Skin epidermis (tissue), 12 donors: ENCODE results near the gene GPR183.

Experiments
- H3K27ac ChIP-seq, 21 experiments: fragments of 200-600 bp; sonication (generic) in 11 of 21; one replicate each; pipeline ENCODE4 v1.5.0; 2020; ENCODE audit warnings: mild to moderate bottlenecking in 3 of 21, inconsistent platforms in 2 of 21, moderate library complexity in 2 of 21
- H3K4me3 ChIP-seq, 7 experiments: fragments of 200-600 bp; sonication (generic) in 2 of 7; one replicate each; pipeline ENCODE4 v1.5.0; 2020; ENCODE audit warnings: inconsistent platforms in 2 of 7, mild to moderate bottlenecking in 2 of 7, moderate library complexity in 1 of 7

Gene GPR183

DNA sequence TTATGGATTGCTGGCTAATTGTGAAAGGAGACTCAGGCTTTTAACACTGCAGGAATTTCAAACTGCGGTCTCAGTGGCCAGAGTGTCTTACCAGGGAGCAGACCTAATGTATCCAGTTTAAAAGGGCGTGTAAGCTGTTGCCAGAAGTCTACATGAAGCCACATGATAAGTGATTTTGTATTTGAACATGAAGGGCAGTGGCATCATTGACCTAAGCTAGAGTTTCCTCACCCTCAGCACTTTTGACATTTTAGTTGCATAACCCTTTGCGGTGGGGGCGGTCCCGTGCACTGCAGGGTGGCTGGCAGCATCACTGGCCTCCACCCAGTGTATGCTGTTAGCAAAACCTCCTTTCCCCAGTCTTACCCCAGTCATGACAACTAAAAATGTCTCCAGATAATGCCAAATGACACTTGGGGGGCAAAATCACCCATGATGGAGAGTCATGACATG, 25.4 kb downstream of the GPR183 start:
- Histone ChIP-seq H3K27ac (peak overlapping the region in 20 of 21 experiments; percentile 50 to 90 (median 74)), H3K4me3 (no peak overlapping the region)

DNA sequence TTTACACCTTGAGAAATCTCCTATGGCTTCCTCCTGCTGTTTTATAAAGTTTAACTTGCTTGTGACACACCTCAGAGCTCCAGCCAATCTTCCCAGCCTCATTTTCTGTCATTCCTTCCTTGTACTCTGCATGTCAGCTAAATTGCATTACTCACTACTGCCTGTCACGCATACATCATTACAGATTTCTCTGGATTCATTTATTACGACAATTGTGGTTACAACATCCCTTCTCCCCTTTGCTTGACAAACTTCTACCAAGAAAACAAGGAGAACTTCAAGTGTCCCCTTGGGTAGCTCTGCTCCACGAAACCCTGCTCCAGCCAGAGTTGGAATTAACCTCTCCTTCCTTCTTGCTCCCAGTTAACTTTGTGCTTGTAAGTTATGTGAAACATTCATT, 27.0 kb downstream of the GPR183 start:
- no peak overlapping the region for H3K4me3 ChIP-seq
- H3K27ac ChIP-seq: peak overlapping the region in 16 of 21 experiments; percentile 48 to 90 (median 74)

DNA sequence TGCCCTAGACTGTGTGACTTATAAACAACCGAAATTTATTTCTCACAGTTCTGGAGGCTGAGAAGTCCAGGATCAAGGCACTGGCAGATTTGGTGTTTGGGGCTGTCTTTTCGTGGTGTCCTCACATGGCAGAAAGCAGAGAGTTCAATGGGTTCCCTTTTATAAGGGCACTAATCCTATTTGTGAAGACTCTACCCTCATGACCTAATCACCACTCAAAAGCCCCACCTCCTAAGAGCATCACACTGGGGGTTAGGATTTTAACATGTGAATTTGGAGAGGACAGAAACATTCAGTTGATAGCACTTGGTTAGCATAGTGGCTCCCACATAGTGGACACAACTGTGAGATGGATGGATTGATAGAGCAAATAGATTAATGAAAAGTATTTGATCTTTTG, 27.6 kb downstream of the GPR183 start:
- H3K4me3 ChIP-seq: no peak overlapping the region
- peak overlapping the region in 14 of 21 experiments; percentile 14 to 87 (median 64) for H3K27ac ChIP-seq

DNA sequence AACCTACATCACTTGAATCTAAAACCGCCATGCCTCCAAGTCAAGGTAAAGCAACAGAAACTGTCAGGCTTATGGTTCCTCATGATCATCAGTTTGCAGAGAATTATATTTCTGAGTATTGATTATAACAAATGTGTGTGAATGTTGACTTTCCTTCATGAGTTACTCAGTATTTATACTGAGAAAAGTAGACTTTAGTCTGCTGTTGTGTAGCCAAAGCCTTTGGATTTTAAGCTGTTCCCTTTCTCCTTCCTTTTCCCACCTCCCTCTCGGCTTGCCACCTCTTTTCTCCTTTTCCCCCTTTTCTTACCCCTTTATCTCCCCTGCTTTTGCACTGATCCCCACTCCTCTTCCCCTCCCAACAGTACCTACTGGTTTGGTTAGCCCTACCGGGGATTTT, 28.4 kb downstream of the GPR183 start:
- peak overlapping the region in 7 of 21 experiments; percentile 6 to 82 (median 17) for H3K27ac ChIP-seq

DNA sequence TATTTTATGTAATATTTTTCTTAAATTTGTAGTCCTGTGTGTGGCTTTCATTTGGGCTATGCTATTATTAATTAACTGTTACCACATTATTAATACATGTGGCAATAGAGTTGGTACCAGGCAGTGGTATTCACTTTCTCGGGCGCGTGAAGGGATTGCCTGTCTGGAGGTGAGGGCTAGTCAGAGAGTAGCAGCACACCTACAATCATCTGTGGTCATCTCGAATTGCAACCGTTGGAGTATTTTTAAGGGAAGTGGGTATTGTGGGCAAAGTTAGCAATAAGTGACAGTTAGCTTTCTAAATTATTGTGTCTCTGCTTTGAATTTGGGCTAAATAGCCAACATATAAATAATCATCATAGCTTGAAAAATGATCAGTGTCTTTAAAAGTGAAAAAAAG, 29.0 kb downstream of the GPR183 start:
- Histone ChIP-seq H3K27ac (peak overlapping the region in 1 of 21 experiments; percentile 33), H3K4me3 (no peak overlapping the region)

More for the DNA sequence above, 28.4 kb downstream of the GPR183 start:
- H3K4me3 ChIP-seq: no peak overlapping the region

DNA sequence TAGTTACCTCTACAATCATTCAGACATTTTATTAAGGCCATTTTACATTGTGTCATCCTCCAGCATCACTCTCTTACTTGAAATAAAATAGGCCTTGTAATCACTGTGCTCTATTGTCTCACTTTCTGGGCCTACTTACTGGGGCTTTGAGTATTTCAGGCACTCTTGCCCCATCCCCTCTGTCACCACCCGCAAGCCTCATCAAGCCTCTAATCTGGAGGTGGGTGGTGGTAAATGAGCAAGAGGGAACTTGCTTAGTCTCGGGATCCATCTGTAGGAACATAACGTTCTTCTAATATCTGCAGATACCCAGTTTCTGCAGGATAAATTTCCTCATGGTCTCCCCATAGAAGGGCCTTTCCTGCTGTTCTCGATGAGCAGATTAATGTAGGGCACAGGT, 29.6 kb downstream of the GPR183 start:
- no peak overlapping the region for H3K4me3 ChIP-seq
- H3K27ac ChIP-seq: peak overlapping the region in 1 of 21 experiments; percentile 33

DNA sequence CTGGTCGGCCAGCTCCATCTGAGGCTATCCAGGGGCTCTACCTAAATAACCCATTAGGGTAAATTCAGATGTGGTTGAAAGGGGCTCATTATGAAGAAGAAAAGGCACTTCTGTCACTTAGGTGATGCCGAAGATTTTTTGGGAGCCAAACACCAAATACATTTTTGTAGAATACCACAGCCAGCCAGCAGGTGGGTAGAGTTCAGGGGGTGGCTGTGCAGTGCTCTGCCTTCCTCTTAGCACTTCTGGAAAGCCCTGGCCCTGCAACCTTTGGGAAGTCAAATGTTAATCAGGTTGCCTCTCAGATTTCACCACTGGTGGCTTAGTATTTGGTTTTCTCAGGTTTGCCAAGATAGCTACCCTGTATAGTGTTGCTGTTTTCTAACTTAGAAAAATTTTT, 30.5 kb downstream of the GPR183 start:
- H3K27ac ChIP-seq: peak overlapping the region in 2 of 21 experiments; percentile 8 to 63
- no peak overlapping the region for H3K4me3 ChIP-seq

DNA sequence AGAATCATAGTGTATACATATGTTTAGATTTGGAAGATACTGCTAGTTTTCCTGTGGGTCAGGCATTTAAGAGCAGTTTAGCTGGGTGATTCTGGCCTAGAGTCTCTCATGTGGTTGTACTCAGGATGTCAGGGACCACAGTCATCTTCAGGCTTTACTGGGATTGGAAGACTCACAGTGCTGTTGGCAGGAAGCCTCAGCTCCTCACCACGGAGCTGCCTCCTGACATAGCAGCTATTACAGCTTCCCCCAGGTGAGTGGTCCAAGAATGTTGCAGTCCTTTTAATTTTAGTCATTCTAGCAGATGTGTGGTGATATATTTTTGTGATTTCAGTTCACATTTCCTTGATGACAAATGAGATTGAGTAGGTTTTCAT, 32.1 kb downstream of the GPR183 start:
- H3K4me3 ChIP-seq: no peak overlapping the region
- H3K27ac ChIP-seq: peak overlapping the region in 2 of 21 experiments; percentile 29 to 63

DNA sequence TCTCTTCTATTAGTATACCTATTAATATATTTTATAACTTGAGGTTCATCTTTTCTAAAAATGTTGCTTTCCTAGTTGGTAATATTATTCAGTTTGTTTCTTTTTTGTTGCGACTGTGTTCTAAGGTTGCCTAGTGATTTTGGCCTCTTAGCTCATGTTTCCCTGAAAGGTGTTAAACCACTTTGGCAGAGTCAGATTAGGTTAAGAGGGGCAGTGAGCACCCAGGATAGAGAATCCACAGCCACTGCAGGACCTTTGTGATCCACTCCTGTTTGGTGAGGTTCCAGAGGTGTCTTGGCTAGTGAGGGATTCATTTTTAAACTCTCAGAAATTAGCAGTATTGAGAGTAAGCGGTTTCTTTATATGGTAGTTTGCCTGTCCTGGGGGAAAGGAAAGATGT, 34.1 kb downstream of the GPR183 start:
- no peak overlapping the region for H3K4me3 ChIP-seq
- H3K27ac ChIP-seq: peak overlapping the region in 3 of 21 experiments; percentile 22 to 55 (median 32)

DNA sequence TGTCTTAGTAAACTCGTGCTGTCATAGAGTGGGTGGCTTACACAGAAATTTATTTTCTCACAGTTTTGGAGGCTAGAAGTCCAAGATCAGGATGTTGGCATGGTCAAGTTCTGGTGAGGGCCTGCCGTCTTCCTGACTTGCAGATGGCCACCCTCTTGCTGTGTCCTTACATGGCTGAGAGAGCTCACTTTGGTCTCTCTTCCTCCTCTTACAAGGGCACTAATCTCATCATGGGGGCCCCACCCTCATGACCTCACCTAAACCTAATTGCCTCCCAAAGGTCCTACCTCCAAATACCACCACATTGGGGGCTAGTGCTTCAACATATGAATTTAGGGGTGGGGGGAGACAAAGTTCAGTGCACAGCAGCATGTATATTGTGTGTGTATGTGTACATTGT, 34.7 kb downstream of the GPR183 start:
- Histone ChIP-seq H3K27ac (peak overlapping the region in 4 of 21 experiments; percentile 17 to 63 (median 44)), H3K4me3 (no peak overlapping the region)

DNA sequence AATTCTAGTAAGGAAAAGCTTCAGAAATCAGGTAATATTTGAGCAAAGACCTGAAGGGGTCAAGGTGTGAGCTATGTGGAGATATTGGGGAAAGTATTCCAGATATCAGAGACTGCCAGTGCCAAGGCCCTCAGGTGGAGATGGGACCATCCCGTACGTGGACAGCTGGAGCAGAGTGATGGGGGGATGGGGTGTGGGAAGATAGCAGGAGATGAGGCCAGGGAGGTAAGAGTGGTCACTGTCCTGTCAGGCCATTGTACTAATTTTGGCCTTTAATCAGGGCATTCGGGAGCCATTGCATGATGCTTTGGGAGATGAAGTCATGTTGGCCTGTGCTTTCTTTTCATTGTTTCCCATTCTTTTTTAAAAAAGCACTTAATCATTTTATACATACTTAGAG, 36.0 kb downstream of the GPR183 start:
- H3K4me3 ChIP-seq: no peak overlapping the region
- H3K27ac ChIP-seq: peak overlapping the region in 9 of 21 experiments; percentile 3 to 66 (median 37)

DNA sequence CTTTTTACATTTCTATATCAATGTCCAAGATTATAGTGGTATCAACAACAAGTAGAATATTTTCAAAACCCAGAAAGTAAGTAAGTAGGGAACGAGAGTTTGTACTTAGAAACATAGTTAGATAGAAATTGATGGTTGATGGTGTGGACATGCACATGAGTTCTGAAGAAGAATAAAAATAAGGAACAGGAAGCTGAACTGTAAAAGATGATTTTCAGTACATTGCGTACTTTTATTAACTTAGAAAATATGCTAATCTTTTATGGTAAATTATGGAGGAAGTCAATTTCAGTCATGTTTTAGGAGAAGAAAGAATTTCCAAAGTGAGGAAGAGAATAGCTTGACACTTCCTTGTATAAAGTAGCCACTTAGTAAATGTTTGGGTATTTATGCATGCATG, 36.7 kb downstream of the GPR183 start:
- no peak overlapping the region for H3K4me3 ChIP-seq
- peak overlapping the region in 7 of 21 experiments; percentile 3 to 66 (median 30) for H3K27ac ChIP-seq

DNA sequence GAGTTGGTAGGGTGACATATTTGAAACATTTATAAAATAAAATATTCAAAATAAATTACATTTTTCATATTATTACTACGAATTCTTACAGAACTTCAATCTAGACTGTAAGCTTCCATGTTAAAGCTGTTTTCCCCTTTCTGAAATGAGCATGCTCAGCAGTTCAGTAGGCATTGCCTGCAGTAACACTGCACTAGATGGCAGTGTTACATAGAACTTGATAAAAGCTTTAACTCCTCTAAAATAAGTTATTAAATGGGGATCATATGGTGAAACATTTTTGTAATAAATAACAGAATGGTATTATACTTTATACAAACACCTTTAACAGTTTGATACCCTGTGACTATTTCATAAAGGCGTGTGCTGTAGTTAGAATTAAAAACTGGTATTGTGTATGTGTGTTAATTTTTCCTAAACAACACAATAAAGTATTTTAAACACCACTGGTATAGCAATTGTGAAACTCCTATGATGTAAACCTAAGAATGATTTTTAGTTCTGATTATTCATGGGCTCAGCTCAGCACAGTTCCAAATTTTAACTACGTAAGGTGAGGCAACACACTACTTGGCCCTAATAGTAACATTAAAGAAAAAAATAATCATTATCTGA, 37.5 kb downstream of the GPR183 start:
- peak overlapping the region in 10 of 21 experiments; percentile 10 to 66 (median 38) for H3K27ac ChIP-seq
- no peak overlapping the region for H3K4me3 ChIP-seq

DNA sequence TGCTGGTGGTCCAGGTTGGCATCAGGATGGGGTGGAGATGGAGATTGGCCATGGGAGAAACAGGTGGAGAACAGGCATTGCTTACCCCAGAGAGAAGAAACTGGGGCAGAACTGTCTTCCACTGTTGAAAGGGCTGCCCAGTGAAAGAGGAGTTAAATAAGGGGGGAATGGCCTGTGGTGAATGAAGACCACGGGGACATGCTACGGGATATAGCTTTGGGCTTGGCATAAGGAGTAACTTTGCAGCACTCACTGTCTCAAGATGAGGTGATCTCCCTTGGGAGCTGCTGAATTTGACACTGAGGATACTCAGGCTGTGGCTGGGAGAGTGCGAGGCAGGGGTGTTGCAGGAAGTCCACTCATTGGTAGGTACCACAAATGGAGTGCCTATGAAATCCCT, 38.4 kb downstream of the GPR183 start:
- H3K27ac ChIP-seq: no peak overlapping the region
- no peak overlapping the region for H3K4me3 ChIP-seq

DNA sequence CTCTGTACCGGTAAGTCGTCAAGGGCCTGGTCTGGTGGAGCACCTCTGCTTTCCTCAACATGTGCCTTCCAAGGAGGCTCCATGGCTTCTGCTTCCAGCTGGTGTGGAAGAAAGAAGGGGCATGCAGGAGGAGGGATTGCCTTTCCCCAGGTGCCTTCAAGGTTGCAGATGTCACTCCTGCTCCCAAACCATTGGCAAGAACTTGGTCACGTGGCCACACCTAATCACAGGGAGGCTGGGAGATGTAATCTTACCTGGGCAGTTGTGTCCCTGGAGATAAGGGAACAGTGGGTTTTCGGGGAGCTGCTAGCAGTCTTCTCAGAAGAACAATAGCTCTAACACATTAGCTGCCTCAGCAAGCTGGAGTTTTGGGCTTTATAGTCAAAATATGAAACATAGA, 39.3 kb downstream of the GPR183 start:
- Histone ChIP-seq H3K27ac (no peak overlapping the region), H3K4me3 (no peak overlapping the region)

DNA sequence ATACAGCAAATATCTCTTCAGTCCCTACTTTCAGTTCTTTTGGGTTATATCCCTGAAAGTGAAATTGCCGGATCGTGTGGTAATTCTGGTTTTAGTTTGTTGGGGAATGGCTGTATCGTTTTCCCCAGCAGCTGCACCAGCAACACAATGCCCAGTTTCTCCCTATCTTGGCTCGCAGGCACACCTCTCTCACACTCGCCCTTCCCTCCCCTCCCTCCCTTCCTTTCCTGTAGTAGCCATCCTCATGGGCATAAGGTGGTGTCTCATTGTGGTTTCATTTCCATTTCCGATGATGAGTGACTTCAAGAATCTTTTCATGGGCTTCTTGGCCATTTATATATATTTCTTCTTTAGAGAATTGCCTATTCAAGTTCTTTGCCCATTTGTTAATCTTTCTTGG, 40.4 kb downstream of the GPR183 start:
- Histone ChIP-seq H3K27ac (no peak overlapping the region), H3K4me3 (no peak overlapping the region)

DNA sequence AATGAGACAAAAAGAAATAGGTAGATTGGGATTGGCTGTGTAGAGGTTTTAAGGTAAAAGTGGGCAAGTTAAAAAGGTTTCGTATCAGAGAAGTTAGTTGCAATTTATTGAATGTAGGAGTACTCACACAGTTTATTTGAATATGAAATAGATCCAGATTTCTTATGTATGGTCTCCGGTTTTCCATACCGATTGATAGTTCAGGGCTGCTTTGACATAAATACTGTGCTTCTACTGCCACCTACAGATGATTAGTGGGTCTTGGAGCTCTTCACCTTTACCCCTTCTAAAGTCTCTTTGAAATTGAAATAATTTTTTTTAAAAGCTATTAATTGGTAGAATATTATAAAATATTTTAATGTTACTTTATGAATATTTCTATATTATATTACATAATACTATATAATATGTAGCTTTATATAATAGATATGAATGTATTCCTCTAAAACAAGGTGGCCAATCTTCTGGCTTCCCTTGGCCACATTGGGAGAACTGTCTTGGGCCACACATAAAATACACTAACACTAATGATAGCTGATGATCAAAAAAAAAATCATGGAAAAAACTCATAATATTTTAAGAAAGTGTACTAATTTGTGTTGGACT, 41.3 kb downstream of the GPR183 start:
- Histone ChIP-seq H3K27ac (no peak overlapping the region), H3K4me3 (no peak overlapping the region)

DNA sequence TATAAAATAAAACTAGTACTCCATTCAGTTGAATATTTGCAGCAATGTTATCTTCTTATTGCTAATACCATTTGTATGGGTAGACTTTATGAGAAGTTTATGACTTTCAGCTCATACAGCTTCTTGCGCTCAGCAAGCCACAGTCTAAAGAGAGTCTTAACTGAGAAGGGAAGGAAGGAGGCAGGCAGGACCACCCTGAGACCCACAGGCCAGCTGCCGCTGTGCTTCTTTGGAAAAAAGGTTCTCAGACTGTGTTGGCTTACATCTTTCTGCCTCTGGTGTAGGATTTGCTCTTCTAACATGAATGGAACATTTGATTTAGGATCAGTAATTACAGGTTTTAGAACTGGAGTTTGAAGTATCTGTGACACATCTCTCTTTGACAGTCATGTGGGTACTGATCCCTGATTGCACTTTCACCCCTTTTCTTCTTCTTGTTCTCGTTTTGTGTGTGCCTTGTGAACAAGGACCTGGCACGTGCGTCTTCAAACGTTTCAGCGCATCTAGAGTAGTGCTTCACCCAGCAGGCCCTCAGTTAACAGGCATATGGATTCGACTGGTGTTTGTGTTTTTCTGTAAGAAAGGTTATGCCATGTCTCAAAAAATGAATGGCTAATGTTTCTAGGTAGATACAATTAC, 41.9 kb downstream of the GPR183 start:
- Histone ChIP-seq H3K4me3 (no peak overlapping the region), H3K27ac (no peak overlapping the region)

DNA sequence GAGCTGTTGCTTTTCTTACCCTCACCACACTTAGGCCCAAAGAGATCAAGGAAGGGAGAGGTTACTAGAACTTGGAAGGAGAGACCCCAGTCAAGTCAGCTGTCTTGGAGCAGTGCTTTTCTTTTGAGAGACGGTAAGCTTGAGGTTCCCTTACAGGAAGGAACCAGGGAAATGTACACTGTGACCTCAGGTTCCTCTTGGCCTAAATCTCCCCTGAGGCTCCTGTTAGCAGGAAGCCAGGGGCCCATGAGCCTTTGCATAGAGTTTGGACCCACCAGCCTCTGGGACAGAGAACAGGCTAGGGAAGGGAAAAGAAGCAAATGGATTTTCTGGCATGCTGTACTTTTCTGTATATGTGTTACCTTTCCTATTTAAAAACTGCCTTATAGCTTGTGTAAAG, 43.1 kb downstream of the GPR183 start:
- H3K27ac ChIP-seq: peak overlapping the region in 5 of 21 experiments; percentile 1 to 48 (median 24)
- no peak overlapping the region for H3K4me3 ChIP-seq

DNA sequence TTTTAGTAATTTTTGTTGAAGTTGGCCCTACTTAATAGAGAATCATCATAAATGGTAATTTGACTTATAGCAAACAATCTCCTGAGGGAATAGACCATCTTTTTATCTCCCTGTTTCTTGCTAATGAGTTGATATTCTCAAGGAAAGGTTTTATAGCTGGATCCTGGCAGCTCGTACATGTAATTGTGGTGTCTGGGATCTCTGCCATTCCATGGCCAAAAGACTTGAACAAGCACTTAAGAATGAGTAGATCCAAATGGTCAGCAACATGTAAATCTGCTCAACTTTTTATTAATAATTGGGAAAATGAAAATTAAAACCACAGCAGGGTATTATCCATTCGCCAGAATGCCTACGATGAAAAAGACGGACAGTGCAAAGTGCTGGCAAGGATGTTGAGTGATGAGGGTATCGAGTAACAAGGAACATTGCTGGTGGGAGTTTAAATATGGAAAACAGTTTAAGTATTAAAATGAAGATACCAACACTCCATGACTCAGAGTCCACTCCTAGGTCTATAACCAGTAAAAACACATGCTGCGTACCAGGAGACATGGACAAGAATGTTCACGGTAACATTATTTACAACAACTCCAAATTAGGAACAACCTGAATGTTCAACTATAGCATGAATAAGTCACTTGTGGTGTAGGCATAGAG, 43.9 kb downstream of the GPR183 start:
- no peak overlapping the region for H3K4me3 ChIP-seq
- H3K27ac ChIP-seq: no peak overlapping the region
